Sigmoid colon (tissue), 7 donors: ENCODE measurements around the gene CHURC1. TPM values are rescaled to one million over a fixed set of nuclear protein-coding genes. Genes with fewer than 3 reads are reported as not detected.

Experiments
- DNase-seq: peaks from one replicate; pipeline ENCODE4 v3.0.0-alpha.2; 2019
- H3K27ac ChIP-seq, 4 donors: fragments of 200-600 bp; sonication (generic); one replicate each; pipeline ENCODE4 v1.5.1; 2016 to 2019; ENCODE audit warnings: mild to moderate bottlenecking in 1 of 4
- H3K27me3 ChIP-seq, 3 donors: fragments of 200-600 bp; sonication (generic); one replicate each; pipeline ENCODE4 v1.5.1; 2019; ENCODE audit warnings: mild to moderate bottlenecking in 1 of 3
- H3K36me3 ChIP-seq, 4 donors: fragments of 200-600 bp; sonication (generic); one replicate each; pipeline ENCODE4 v1.5.1; 2016 to 2019
- H3K4me1 ChIP-seq, 4 donors: fragments of 200-600 bp; sonication (generic); one replicate each; pipeline ENCODE4 v1.5.1; 2017 to 2019
- H3K4me3 ChIP-seq, 4 donors: fragments of 200-600 bp; sonication (generic); one replicate each; pipeline ENCODE4 v1.5.1; 2017 to 2019; ENCODE audit warnings: mild to moderate bottlenecking in 2 of 4, moderate library complexity in 1 of 4
- H3K9me3 ChIP-seq, 4 donors: fragments of 200-600 bp in 3 of 4; sonication (generic) in 3 of 4; one replicate each; pipeline versions ENCODE4 v1.5.1 to v1.6.1; 2013 to 2019
- EP300 ChIP-seq, 4 donors: sonication (generic); formaldehyde crosslinking; IDR thresholded peaks; one replicate each; pipeline ENCODE4 v1.6.1; 2017; ENCODE audit warnings: antibody characterized with exemption in 4 of 4
- POLR2A ChIP-seq, 2 donors: fragments of 450-650 bp; IDR thresholded peaks; one replicate each; pipeline ENCODE4 v1.6.1; 2016; ENCODE audit warnings: antibody characterized with exemption in 2 of 2, mild to moderate bottlenecking in 2 of 2, moderate library complexity in 2 of 2
- POLR2AphosphoS5 ChIP-seq, 4 donors: sonication (generic); formaldehyde crosslinking; IDR thresholded peaks; one replicate each; pipeline ENCODE4 v1.6.1; 2017; ENCODE audit warnings: antibody characterized with exemption in 4 of 4
- WGBS, 2 donors: extraction: QIAGEN DNeasy Blood & Tissue Kit; methylation state at CpG; one replicate each; pipeline ENCODE4 v1.1.7; 2013; 5-methylcytosine and 5-hydroxymethylcytosine counted together
- intact Hi-C: fragments of 100-400 bp; cut with DNase I; formaldehyde crosslinking; loops from one replicate; pipeline ENCODE4 v1.15.1; 2023
- polyA plus RNA-seq, 3 donors: library from polyadenylated mRNA; stranded (reverse); fragments of 200-250 nt; gene quantifications; one replicate each; pipeline ENCODE4 v1.2.3, GENCODE V29; 2013
- total RNA-seq, 4 donors: library from RNA; depleted of rRNA; stranded (reverse); fragments of >200 nt; gene quantifications; one replicate each; pipeline ENCODE4 v1.1.0, GENCODE V29; 2016
- TF ChIP-seq, protein P1 (sequence below), 4 experiments: fragments of 450-650 bp in 3 of 4; fragments of 200-600 bp in 1 of 4; IDR thresholded peaks; one replicate each; pipeline ENCODE4 v1.5.1; 2016 to 2019; ENCODE audit warnings: antibody characterized with exemption in 4 of 4, mild to moderate bottlenecking in 3 of 4, moderate library complexity in 2 of 4
- donor health status: healthy with polysubstance abuse.
- donor health status: Bipolar disorder and iron deficiency.
- donor health status: healthy.

Gene CHURC1
- total and polyA plus RNA-seq, 7 donors, result 41.8 to 161 (median 110) TPM

DNA sequence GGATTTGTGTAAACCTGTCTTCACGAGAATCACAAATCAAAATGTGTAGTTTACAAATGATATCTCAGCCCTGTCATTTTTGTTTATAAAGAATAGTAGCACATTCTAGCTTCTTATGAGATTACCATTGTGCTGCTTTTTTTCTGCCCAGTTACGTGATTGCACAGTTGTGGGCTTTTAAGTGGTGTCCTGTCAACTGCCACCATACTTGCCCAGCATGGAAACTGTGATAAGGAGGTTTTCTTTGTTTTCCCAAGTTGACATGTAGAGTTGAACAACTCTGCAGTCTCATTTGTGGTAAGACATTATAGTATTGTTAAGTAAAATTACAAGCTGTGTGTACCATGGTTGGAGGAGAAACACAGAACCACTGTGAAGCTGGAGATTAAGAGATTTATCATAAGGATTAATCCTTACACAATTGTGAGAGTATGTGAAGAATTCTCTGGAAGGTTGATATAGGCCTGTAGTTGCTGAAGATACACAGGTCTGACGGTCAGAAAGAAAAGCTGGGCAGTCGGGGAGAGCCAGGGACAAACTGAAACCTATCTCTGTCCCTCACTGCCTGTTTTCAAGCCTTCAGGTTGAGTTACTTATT, 12.2 kb downstream of the CHURC1 start:
- intact Hi-C loops, result no loop called here
- DNase-seq, result no peak
- no peak overlapping the region for H3K4me3 ChIP-seq
- H3K27me3 ChIP-seq, result no peaks in the 10 kb centered on the region
- TF ChIP-seq POLR2AphosphoS5 (IDR thresholded peaks at IDR 0.05) (no peak), POLR2A (IDR thresholded peaks at IDR 0.05) (no peak), EP300 (IDR thresholded peaks at IDR 0.05) (no peak)
- TF ChIP-seq, protein P1, sequence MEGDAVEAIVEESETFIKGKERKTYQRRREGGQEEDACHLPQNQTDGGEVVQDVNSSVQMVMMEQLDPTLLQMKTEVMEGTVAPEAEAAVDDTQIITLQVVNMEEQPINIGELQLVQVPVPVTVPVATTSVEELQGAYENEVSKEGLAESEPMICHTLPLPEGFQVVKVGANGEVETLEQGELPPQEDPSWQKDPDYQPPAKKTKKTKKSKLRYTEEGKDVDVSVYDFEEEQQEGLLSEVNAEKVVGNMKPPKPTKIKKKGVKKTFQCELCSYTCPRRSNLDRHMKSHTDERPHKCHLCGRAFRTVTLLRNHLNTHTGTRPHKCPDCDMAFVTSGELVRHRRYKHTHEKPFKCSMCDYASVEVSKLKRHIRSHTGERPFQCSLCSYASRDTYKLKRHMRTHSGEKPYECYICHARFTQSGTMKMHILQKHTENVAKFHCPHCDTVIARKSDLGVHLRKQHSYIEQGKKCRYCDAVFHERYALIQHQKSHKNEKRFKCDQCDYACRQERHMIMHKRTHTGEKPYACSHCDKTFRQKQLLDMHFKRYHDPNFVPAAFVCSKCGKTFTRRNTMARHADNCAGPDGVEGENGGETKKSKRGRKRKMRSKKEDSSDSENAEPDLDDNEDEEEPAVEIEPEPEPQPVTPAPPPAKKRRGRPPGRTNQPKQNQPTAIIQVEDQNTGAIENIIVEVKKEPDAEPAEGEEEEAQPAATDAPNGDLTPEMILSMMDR (IDR thresholded peaks at IDR 0.05), result no peak
- WGBS, 2 donors, result 80 to 94% methylated on average over 4 of the region's 4 CpGs
- no peak overlapping the region for H3K27ac ChIP-seq
- peaks cover 0 to 58% (median 16%) of the 10 kb centered on the region in 4 donors for H3K36me3 ChIP-seq
- no peaks in the 10 kb centered on the region for H3K9me3 ChIP-seq
- peaks cover 0 to 30% (median 25%) of the 10 kb centered on the region in 4 donors for H3K4me1 ChIP-seq

DNA sequence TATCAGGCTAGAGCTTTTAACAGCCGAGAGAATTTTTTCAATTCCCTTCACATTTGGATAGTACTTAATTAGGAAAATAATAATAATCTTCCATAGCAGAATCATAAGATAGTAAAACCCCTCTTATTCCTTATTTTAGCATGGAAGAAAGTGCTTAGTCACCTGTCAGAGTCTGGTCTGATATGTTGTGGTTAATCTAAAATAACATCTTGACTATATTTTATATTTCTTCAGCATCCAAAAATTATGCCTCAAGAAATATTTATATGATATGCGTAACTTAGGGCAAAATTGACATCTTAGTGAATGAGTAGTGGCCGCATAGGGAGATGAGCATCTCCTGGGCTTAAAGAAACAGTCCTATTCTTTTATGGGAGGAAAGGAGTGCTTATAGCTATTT, 12.8 kb downstream of the CHURC1 start:
- H3K27me3 ChIP-seq, result no peaks in the 10 kb centered on the region
- no peaks in the 10 kb centered on the region for H3K9me3 ChIP-seq
- WGBS, 2 donors, result 86 to 94% methylated on average over 3 of the region's 3 CpGs
- intact Hi-C loops, result no loop called here
- no peak for DNase-seq
- TF ChIP-seq POLR2A (IDR thresholded peaks at IDR 0.05) (no peak), EP300 (IDR thresholded peaks at IDR 0.05) (no peak), POLR2AphosphoS5 (IDR thresholded peaks at IDR 0.05) (no peak)
- TF ChIP-seq, protein P1 (IDR thresholded peaks at IDR 0.05), result no peak
- H3K4me3 ChIP-seq, result no peak overlapping the region
- H3K4me1 ChIP-seq, result peaks cover 0 to 30% (median 25%) of the 10 kb centered on the region in 4 donors
- H3K27ac ChIP-seq, result no peak overlapping the region
- peaks cover 0 to 64% (median 16%) of the 10 kb centered on the region in 4 donors for H3K36me3 ChIP-seq

DNA sequence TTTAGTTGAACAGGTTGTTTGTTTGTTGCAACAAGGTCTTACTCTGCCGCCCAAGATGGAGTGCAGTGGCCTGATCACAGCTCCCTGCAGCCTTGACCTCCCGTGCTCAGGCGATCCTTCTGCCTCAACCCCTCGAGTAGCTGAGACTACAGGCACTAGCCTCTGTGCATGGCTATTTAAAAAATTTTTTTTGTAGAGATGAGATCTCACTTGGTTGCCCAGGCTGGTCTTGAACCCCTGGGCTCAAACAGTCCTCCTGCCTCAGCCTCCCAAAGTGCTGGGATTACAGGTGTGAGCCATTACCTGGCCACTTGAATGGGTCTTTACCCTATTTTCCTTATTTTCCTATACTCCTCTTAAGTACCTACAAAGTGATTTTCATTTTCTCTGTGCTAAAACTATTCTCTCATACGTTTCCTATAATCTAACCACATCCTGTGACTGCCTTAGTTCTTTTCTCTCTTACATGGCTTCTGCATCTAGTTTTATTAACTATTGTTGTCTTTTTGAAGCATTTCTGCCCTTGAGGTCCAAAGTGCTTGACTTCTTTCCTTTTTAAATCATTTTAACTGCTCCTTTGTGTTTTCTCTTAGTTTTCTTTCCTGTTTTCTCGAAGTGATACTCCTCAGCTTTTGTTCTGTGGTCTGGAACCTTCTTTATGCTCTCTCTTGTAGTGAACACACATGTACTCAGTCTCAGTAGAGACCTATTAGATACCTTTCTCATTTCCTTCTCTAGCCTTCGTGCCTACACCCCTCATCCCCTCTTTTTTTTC, 14.2 kb downstream of the CHURC1 start:
- TF ChIP-seq POLR2AphosphoS5 (IDR thresholded peaks at IDR 0.05) (no peak), EP300 (IDR thresholded peaks at IDR 0.05) (no peak), POLR2A (IDR thresholded peaks at IDR 0.05) (no peak)
- TF ChIP-seq, protein P1 (IDR thresholded peaks at IDR 0.05), result no peak
- Histone ChIP-seq H3K27ac (no peak overlapping the region), H3K9me3 (no peaks in the 10 kb centered on the region), H3K4me3 (no peak overlapping the region), H3K27me3 (no peaks in the 10 kb centered on the region), H3K4me1 (peaks cover 0 to 30% (median 25%) of the 10 kb centered on the region in 4 donors), H3K36me3 (peaks cover 0 to 78% (median 16%) of the 10 kb centered on the region in 4 donors)
- intact Hi-C loops, result no loop called here
- no peak for DNase-seq
- WGBS, 2 donors, result 62 to 73% methylated on average over 7 of the region's 7 CpGs

DNA sequence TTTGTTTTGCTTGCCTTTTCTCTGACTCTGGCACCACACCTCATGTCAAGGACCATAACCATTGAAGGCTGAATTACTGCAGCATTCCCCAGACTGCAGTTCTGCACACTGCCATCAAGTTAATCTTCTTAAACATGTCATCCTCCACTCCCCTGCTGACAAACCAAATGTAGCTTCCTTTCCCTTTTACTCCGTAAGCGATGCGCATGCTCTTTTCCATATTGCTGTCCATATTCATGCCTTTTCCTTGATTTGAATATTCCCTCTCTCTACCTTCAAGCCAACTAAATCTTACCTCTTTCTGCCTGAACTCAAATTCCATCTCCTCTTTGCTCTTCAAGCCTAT, 14.7 kb downstream of the CHURC1 start:
- TF ChIP-seq POLR2A (IDR thresholded peaks at IDR 0.05) (no peak), POLR2AphosphoS5 (IDR thresholded peaks at IDR 0.05) (no peak), EP300 (IDR thresholded peaks at IDR 0.05) (no peak)
- TF ChIP-seq, protein P1 (IDR thresholded peaks at IDR 0.05), result no peak
- Histone ChIP-seq H3K4me1 (peaks cover 0 to 30% (median 25%) of the 10 kb centered on the region in 4 donors), H3K27ac (peak overlapping the region in 2 of 4 donors; percentile 47 to 54), H3K4me3 (no peak overlapping the region), H3K9me3 (no peaks in the 10 kb centered on the region), H3K27me3 (no peaks in the 10 kb centered on the region), H3K36me3 (peaks cover 0 to 81% (median 15%) of the 10 kb centered on the region in 4 donors)
- intact Hi-C loops, result no loop called here
- whole genome bisulfite sequencing, 2 donors, result 85 to 94% methylated on average over 3 of the region's 3 CpGs
- DNase-seq, result no peak
